ENCODE measurements around the gene WASL. TPM values are rescaled to one million over a fixed set of nuclear protein-coding genes. Genes with fewer than 3 reads are reported as not detected.

WASL gene
- polyA plus RNA-seq, 1 donor (not counting 4 experiments of a cell fraction or from before 2014, with no cell fraction given), result 17.5 TPM

DNA sequence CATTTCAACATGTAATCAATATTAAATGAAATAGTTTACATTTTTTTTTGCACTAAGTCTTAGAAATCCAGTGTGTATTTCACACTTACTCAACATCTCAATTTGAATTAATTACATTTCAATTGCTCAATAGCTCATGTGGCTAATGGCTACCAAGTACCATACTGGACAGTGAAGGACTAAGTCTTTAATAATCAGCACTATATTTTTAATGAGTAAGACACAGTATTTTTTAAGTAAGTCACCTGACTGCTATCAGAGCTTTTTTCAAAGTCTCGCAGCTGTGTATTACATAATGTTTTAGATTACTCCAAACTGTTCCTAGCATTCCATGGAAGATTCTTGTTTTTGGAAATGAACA, 19.6 kb downstream of the WASL start:
- H3K4me1 ChIP-seq (ENCODE audit: control insufficient read depth, extremely low read depth, insufficient read depth, low read length), result no peaks in the 10 kb centered on the region
- H3K27ac ChIP-seq (ENCODE audit: control insufficient read depth, insufficient read depth, low read length), result no peak overlapping the region
- H2AFZ ChIP-seq (ENCODE audit: control insufficient read depth, low read length), result no peak overlapping the region
- no peaks in the 10 kb centered on the region for H3K27me3 ChIP-seq (ENCODE audit: control insufficient read depth, extremely low read depth, insufficient read depth, low read length)
- H3K36me3 ChIP-seq (ENCODE audit: control insufficient read depth in 2 of 2, extremely low read depth in 1 of 2, insufficient read depth in 2 of 2, low read length in 2 of 2), result peaks cover 0 to 1% of the 10 kb centered on the region in 2 experiments
- peaks cover 2% of the 10 kb centered on the region for H4K20me1 ChIP-seq (ENCODE audit: control insufficient read depth, extremely low read depth, insufficient read depth, low read length)
- dilution Hi-C loops (cut with MboI; ENCODE audit: extremely low pct_ligation_motif_present, low sequenced_read_pairs), result no loop called here
- DNase-seq (ENCODE audit: low read depth, low spot score) (no peak), FAIRE-seq (no peak)
- no peak overlapping the region for H3K4me2 ChIP-seq (ENCODE audit: control insufficient read depth, extremely low read depth, insufficient read depth, low read depth, low read length)
- TF ChIP-seq, protein P1, sequence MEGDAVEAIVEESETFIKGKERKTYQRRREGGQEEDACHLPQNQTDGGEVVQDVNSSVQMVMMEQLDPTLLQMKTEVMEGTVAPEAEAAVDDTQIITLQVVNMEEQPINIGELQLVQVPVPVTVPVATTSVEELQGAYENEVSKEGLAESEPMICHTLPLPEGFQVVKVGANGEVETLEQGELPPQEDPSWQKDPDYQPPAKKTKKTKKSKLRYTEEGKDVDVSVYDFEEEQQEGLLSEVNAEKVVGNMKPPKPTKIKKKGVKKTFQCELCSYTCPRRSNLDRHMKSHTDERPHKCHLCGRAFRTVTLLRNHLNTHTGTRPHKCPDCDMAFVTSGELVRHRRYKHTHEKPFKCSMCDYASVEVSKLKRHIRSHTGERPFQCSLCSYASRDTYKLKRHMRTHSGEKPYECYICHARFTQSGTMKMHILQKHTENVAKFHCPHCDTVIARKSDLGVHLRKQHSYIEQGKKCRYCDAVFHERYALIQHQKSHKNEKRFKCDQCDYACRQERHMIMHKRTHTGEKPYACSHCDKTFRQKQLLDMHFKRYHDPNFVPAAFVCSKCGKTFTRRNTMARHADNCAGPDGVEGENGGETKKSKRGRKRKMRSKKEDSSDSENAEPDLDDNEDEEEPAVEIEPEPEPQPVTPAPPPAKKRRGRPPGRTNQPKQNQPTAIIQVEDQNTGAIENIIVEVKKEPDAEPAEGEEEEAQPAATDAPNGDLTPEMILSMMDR (optimal IDR thresholded peaks at IDR 0.05 in 1 of 3, IDR thresholded peaks at IDR 0.05 in 1 of 3, conservative IDR thresholded peaks at IDR 0.05 in 1 of 3; ENCODE audit: extremely low read depth in 1 of 3, insufficient read depth in 2 of 3, low read length in 3 of 3), result no peak
- no peak for TF ChIP-seq EZH2 (IDR thresholded peaks at IDR 0.05; ENCODE audit: low read length)
- no peak overlapping the region for H3K4me3 ChIP-seq (ENCODE audit: control insufficient read depth in 2 of 3, extremely low read depth in 1 of 3, insufficient read depth in 2 of 3, low read depth in 1 of 3, low read length in 3 of 3)
- H3K9ac ChIP-seq (ENCODE audit: control insufficient read depth, extremely low read depth, insufficient read depth, low read length), result no peak overlapping the region
- no peaks in the 10 kb centered on the region for H3K9me1 ChIP-seq (ENCODE audit: control insufficient read depth, extremely low read depth, insufficient read depth, low read length)
- H3K79me2 ChIP-seq (ENCODE audit: control insufficient read depth, insufficient read depth, low read length), result peaks cover 96% of the 10 kb centered on the region
- H3K9me3 ChIP-seq (ENCODE audit: control insufficient read depth, low read depth, low read length), result no peaks in the 10 kb centered on the region

DNA sequence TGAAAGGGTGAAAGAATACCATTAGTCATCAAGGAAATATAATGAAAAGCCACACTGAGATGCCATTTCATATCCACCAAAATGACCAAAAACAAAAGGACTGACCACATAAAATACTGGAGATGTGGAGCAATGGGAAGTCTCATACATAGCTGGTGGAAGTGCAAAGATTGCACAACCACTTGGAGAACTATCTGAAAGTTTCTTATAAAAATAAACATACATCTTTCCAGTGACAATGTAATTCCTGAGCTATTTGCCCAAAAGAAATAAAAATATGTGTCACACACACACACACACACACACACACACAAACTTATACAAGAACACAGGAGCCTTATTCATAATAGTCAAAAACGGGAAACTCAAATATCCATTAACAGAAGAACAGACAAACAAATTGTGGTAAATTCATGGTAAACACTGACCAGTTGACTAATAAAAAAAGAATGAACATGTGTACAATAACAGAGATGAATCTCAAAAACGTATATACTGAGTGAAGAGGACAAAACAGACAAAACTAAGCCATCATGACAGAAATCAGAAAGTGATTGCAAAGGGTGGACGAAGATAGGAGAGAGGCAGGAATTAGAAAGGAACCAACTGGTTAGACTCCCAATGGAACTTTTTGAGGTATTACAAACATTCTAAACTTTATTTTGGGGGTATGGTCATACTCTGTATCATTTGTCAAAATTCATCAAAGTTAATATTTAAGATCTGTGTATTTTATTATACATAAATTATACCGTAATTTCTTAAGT, 21.5 kb downstream of the WASL start:
- peak; percentile 29 for FAIRE-seq
- no peak overlapping the region for H3K4me2 ChIP-seq (ENCODE audit: control insufficient read depth, extremely low read depth, insufficient read depth, low read depth, low read length)
- no peak overlapping the region for H3K4me3 ChIP-seq (ENCODE audit: control insufficient read depth in 2 of 3, extremely low read depth in 1 of 3, insufficient read depth in 2 of 3, low read depth in 1 of 3, low read length in 3 of 3)
- peaks cover 95% of the 10 kb centered on the region for H3K79me2 ChIP-seq (ENCODE audit: control insufficient read depth, insufficient read depth, low read length)
- no peaks in the 10 kb centered on the region for H3K4me1 ChIP-seq (ENCODE audit: control insufficient read depth, extremely low read depth, insufficient read depth, low read length)
- no peaks in the 10 kb centered on the region for H3K9me3 ChIP-seq (ENCODE audit: control insufficient read depth, low read depth, low read length)
- no peak overlapping the region for H3K9ac ChIP-seq (ENCODE audit: control insufficient read depth, extremely low read depth, insufficient read depth, low read length)
- TF ChIP-seq EZH2 (IDR thresholded peaks at IDR 0.05; ENCODE audit: low read length), result no peak
- TF ChIP-seq, protein P1 (optimal IDR thresholded peaks at IDR 0.05 in 1 of 3, IDR thresholded peaks at IDR 0.05 in 1 of 3, conservative IDR thresholded peaks at IDR 0.05 in 1 of 3; ENCODE audit: extremely low read depth in 1 of 3, insufficient read depth in 2 of 3, low read length in 3 of 3), result no peak
- peaks cover 2% of the 10 kb centered on the region for H4K20me1 ChIP-seq (ENCODE audit: control insufficient read depth, extremely low read depth, insufficient read depth, low read length)
- no peaks in the 10 kb centered on the region for H3K9me1 ChIP-seq (ENCODE audit: control insufficient read depth, extremely low read depth, insufficient read depth, low read length)
- H3K27ac ChIP-seq (ENCODE audit: control insufficient read depth, insufficient read depth, low read length), result no peak overlapping the region
- no peak for DNase-seq (ENCODE audit: low read depth, low spot score)
- H3K27me3 ChIP-seq (ENCODE audit: control insufficient read depth, extremely low read depth, insufficient read depth, low read length), result no peaks in the 10 kb centered on the region
- H3K36me3 ChIP-seq (ENCODE audit: control insufficient read depth in 2 of 2, extremely low read depth in 1 of 2, insufficient read depth in 2 of 2, low read length in 2 of 2), result peaks cover 0 to 1% of the 10 kb centered on the region in 2 experiments
- H2AFZ ChIP-seq (ENCODE audit: control insufficient read depth, low read length), result no peak overlapping the region
- dilution Hi-C loops (cut with MboI; ENCODE audit: extremely low pct_ligation_motif_present, low sequenced_read_pairs), result no loop called here
